Middle frontal gyrus (tissue), 1 donor: Measurements from ENCODE around the gene ATG2B.
"Not testable (repeated sequence)": the region's sequence is repeated elsewhere in the genome, so short reads cannot be mapped to it uniquely, and the experiment has no call there.

Source experiments
- DNase-seq: peaks from one replicate; pipeline ENCODE4 v3.0.0-alpha.2; 2015; ENCODE audit warnings: low spot score; ENCODE audit errors: extremely low spot score

Gene ATG2B

DNA sequence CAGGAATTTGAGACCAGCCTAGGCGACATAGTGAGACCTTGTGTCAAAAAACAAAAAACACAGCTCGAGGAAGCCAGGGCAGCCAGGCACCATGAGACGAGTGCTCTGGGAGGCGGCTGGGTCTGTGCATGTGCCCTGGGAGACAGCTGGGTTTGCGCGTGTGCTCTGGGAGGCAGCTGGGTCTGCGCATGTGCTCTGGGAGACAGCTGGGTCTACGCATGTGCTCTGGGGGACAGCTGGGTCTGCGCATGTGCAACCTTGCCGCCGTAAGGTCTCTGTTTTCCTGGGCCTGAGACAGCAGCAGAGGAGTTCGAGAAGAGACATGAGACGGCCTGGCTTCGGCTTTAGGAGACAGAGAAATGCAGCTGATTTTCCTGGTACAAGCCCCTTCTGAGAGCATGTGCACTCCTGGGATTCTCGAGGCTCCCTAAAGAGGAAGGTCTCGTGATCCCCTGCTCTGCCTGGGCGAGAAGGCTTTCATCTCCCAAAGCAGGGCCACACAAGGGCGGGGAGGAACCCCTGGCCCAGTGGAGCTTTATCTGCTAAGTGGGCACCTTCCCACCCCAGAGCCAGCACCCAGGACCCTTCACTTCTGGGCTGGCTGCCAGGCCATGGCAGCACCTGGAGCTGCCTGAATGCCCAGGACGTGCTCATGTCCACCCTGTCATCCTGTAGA lies 110.7 kb downstream of the ATG2B start:
- no peak for DNase-seq

DNA sequence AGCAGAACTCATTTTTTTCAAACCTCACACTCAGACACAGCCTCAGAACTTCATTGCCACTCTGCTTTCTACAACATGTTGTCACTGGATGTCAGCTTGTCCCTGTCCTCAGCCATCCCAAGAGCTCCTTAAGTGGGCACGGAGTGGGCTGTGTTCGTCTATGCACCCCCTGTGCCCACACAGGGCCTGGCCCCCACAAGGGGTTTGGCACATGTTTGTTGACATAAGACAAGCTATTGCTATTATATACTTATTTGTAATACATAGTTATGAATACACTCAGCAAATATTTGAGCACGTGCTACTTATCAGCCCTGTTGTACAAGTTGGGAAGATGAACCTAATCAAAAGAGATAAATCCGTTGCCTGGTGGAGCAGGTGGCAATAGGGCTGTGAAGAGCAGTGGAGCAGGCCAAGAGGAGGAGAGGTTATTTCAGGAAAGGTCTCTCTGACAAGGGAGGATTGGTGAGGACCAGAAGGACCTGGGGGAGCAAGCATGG lies 111.4 kb downstream of the ATG2B start:
- no peak for DNase-seq

DNA sequence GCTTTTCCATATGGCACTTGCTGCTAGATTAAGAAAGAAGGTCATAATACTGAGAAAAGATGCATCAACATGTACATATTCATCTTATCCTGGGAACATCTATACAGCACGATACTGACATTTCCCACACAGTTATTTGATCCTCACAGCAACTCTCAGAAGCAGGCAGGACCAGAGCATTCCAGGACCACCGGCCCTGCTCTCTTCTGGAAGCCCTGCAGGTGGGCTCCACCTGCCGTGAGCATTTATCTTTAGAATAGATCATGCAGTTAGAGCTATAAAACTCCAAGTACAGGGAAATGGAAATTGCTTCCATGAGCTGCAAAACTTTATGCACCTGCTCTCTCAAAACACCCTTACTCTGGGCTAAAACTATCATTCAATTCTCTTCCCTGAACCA lies 112.7 kb downstream of the ATG2B start:
- DNase-seq, result no peak

DNA sequence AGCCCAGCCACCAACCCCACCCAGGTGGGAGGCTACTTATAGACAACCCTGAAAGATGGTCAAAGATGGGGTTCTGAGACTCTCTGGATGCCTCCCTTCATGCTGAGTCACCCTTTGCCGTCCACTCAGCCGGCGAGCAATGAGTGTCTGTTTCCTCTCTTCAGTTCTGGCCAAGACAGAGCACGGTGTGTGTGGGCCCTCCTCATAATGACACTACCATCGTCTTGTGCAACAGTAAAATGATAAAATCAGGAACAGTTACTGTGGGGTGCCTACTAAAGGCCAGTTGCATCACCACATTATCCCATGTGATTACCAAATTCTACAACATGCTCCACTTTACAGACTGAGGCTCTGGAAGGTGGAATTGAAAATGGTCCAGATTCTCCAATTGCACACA lies 114.1 kb downstream of the ATG2B start:
- DNase-seq, result no peak

DNA sequence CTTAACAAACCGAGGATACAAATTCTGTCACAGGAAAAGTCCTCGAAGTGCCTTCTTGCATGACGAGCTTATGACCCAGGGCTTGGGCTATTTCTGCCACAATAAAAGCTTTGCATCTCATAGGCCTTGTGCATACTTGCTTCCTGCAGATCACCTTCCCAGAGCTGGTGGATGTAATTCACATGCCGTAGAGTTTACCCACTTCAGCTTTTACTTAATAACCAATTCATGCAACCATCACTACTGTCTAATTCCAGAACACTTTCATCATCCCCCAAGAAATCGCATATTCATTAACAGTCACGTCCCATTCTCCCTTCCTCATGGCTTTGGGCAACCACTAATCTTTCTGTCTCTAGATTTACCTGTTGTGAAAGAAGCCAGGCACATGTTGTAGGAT lies 116.1 kb downstream of the ATG2B start:
- DNase-seq, result no peak

DNA sequence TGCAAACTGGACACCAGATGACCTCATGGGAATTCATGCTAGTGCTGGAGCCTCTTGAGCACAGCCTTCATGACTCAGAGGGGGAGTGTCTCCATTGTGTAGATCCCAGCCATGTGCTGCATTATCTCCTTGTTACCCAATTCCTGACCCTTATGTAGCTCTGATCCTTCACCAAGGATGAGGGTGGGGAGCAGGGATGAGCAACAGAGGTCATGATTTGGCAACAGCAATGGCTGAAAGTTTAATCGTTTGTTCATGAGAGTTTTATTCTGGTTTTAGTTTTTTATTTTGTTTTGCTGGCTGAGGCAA lies 116.6 kb downstream of the ATG2B start:
- DNase-seq, result no peak

DNA sequence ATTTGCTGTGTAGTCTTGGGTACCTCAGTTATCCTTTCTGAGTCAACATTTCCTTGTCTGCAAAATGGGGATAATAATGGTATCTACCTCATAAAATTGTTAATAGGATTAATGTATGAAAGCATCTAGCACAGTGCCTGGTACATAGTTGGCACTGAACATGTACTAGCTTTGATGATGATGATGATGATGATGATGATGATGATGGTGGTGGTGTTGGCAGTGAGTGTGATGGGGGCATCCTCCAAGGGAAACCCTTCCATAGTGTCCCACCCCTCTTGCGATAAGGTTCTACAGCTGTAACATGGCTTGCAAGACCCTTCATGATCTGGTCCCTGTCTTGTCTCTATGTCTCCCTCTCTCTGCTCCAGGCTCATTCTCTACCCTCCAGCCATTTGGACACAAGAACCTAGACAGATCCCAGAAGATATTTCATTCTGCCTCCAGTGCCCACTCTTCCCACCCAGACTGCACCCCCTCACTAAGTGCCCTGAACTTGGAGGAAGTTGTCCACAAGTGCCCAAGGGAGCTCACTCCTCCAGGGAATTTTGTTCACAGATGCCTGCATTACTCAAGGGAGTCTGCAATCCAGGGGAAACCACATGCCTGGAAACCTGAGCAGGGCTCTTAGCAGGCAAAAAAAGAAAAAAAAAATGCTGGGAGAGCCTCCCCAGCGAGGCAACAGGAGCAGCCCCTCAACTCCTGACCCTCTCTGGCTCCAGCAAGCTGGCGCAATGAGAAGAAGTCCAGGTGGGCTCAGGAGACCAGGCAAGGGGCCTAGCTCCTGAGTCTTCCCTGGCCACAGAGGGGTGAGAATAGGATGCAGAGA lies 117.2 kb downstream of the ATG2B start:
- no peak for DNase-seq

DNA sequence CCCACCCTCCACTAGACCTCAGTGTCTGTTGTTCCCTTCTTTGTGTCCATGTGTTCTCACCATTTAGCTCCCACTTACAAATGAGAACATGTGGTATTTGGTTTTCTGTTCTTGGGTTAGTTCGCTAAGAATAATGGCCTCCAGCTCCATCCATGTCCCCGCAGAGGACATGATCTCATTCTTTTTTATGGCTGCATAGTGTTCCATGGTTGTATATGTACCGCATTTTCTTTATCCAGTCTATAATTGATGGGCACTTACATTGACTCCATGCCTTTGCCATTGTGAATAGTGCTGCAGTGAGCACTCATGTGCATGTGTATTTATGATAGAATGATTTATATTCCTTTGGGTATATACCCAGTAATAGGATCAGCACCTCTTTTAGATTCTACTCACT lies 118.1 kb downstream of the ATG2B start:
- not testable (repeated sequence) for DNase-seq

DNA sequence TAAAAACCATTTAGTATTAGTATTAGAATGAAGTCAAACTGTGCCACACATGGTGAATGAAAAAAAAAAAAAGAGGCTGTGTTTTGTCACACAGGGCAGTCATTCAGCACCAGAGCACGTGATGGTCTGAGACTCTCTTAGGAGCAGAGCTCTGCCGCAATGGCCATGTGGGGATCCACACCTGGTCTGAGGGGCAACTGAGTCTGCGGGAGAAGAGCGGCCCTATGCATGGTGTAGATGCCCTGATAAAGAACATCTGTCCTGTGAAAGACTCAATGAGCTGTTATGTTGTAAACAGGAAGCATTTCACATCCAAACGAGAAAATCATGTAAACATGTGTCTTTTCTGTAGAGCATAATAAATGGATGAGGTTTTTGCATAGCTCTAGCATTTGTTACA lies 119.4 kb downstream of the ATG2B start:
- no peak for DNase-seq

DNA sequence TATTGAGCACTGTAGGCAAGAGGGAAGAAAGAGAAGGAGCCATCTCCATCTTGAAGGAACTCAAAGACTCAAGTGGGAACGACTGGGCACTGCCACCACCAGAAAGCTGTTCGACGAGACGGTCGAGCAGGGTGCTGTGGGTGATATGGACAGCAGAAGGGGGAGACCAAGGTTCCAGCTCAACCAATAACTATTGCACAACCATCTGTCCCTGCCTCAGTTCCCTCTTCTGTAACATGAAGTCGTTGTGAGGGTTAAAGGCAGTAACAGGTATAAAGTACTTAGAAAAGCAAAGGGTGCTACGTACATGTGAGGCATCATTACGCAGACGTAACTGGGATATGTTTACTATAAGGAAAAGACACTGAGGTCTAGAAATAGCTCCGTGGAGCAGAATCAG lies 121.0 kb downstream of the ATG2B start:
- DNase-seq, result no peak

DNA sequence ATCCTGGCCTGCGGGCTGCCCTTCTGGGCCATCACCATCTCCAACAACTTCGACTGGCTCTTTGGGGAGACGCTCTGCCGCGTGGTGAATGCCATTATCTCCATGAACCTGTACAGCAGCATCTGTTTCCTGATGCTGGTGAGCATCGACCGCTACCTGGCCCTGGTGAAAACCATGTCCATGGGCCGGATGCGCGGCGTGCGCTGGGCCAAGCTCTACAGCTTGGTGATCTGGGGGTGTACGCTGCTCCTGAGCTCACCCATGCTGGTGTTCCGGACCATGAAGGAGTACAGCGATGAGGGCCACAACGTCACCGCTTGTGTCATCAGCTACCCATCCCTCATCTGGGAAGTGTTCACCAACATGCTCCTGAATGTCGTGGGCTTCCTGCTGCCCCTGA lies 122.5 kb downstream of the ATG2B start:
- DNase-seq, result no peak

DNA sequence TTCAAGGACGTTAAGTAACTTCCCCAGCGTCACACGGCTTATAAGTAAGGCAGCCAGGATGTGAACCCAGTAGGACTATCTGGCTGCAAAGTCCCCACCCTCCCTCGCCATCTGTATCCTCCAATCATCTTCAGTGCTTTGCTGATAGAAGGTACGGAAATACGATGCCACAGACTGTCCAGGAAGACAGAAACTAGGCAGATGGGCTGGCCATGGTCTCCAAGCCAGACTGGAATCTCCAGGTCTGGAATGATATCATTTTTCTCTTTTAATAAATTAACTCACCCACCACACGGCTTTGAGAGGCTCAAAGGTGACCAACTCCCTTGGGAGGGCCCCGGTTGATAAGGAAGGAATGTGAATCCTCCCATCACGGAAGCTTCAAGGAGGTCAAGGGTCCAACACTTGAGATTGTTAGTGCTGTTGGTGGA lies 123.4 kb downstream of the ATG2B start:
- DNase-seq, result no peak

DNA sequence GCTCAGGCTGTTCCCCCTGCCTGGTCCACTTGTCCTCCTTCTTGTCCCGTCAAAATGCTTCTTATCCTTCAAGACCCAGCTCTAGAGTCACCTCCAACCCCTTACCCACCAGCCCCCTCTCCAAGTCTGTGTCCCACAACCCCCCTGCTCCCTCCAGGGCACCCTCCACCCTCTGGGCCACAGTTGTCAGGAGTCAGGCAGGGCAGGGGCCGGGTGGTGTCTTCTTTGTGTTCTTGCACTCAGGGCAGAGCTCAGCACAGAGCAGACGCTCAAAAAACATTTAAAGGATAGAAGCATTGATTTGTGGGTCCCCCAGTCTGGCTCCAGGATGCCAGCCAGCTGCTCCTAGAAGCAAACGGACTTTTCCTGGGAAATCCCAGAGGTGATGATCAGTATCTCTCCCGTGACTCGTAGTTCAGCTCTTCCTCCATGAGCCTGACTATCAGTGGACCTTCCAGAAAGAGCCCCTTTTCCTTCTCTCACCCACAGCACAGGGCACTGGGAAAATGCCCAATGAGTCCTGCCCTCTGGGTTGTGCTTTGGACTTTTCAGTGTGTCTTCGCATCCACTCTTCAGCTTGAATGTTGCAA lies 124.4 kb downstream of the ATG2B start:
- no peak for DNase-seq

DNA sequence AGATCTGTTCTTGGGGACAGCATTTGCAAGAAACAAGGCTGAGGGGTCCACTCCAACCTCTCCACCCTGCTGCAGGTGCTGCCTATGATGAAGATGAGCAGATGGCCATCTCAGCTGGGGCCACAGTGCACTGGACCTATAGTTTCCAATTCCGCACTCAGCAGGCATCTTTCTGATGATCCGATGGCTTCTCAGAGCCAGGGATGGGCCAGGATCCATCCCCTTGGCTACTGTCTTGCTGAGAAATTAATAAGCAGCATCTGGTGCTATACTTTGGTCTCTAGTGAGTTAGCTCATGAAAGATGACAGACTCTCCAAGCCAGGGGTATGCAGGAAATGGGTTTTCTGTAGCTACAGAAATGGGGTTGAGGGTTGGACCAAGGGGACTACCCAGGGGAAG lies 125.5 kb downstream of the ATG2B start:
- DNase-seq, result no peak

DNA sequence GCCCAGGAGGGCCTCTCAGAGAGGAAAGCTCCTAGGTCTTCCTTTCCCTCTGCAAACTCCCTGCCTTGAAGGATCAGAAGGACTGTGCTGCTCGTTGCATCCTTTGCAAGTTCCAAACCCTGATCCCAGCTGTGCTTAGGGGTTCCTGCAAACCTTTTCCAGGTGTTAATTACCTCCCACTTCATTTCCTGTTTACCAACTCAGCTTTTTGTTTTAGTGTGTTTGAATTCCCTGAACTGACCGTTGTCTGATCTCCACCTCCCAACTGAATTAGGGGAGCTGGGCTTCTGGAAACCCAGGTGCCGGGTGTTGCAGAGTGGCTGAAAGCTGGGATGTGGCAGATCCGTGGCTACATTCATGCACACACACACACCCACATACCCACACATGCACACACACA lies 127.7 kb downstream of the ATG2B start:
- DNase-seq, result no peak

DNA sequence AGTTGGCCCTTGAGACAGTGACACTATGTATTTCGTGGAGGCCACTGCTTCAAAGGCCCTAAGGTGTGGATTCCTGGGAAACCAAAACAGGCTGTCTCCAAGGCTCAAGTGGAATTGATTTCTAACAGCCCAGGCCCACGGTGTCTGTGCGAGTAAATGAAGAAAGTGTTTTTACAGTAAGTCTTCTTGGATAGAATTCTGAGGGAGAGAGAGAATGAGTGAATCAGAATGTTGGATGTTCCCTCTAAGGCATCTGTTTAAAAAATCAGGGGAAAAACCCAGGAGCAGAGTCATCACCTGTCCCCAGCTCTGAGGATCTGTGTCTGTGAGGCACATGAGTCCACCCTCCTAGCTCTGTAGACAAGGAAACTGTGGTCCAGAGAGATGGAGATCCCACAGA lies 129.5 kb downstream of the ATG2B start:
- no peak for DNase-seq

DNA sequence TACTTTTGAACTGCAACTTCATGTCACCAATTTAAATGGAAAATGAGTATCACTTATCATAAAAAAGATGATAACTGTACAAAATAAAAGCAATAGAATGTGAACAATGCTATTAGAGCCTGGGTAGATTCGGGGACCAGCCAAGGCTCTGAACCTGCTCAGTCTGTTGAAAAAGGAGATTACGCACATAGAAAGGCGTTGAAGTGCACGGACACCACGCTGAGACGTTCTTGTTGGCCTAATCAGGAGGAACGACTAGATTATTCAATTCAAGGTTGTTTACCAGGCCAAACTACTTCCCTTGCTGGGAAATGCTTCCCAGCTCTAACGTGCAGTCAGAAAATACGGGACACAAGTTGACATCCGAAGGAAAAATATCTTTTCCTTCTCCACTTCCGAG lies 130.6 kb downstream of the ATG2B start:
- no peak for DNase-seq

DNA sequence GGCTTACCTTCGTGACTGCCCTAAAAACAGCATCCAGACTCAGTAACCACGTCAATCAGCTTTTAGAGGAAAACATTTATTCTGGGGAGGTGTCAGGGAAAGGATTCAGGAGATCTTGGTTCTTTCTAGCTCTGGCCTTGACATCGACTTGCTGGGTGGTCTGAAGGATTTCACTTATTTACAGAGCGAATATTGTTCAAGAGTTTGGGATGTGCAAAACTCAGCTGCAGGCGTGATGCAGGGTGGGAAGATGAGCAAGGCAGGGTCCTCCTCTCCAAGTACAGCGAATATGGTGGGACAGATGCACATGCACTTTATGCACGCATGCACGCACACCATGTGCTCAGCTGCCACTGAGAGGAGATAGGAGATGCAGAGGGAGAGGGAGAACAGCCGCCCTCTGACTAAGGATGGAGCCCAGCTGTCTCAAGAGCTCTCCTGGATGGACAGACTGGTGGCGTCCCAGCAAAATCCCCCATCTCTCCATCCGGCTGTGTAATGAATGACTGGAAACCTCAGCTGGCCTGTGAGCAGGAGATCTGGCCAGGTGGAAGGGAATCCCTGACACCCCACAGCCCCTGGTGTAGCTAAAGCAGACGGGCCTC lies 131.5 kb downstream of the ATG2B start:
- no peak for DNase-seq

DNA sequence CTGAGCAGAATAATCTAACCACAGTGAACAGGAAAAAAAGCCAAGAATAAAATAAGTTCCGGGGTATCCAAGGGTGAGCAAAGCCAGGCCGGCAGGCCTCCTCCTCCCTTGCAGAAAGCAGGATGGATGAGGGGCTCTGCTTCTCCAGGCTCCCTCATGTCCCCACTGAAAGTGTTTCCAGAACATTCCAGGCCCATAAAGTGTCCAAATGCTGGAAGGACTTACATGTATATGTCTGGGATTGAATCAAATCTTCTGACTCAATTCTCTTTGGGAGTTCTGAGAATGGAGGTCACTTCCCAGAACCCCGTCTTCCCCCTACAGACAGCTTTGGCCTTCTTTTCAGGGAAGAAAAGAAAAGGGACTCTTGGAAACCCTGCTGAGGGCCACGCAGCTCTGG lies 132.1 kb downstream of the ATG2B start:
- no peak for DNase-seq

DNA sequence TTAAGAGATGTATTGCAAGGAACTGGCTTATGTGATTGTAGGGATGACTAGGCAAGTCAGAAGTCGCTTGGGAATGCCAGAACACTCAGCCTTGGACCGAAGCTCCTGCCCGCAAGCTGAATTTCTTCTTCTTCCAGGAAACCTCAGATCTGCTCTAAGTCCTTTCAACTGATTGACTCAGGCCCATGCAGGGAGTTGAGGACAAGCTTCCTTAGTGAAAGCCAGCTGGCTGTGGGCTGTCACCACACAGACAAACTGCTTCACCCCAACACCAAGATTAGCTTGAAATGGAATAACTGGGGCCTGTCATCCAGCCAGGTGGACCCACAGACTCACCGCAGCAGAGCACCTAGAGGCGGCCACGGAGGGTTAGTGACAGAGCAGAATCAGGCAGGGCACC lies 133.8 kb downstream of the ATG2B start:
- no peak for DNase-seq
